ENCODE measurements around the gene IMMP2L. TPM values are rescaled to one million over a fixed set of nuclear protein-coding genes. Genes with fewer than 3 reads are reported as not detected.

The IMMP2L gene
- total RNA-seq, 2 donors from 2014 or later: 7.3 to 7.7 TPM

DNA sequence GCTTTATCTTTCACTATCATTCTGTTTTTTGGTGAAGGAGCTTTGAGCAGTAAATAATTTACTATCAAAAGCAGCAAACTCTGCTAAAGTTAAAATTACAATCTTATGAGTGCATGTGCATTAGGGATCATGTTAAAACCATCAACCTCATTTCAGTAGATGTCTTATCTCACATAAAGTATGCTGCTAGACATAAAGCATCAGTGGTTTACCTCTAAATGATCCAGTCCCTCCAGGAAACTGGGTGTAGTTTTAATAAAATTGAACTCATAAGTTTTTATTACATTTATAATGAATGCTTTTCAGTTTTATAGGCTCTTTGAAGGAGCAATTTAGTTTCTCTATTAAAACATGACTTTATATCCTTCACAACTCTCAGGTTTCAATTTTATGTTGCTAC lies 362.6 kb downstream of the IMMP2L start:
- no peaks in the 10 kb centered on the region for H3K4me1 ChIP-seq
- no peaks in the 10 kb centered on the region for H3K36me3 ChIP-seq
- no peak overlapping the region for H3K27ac ChIP-seq
- TF ChIP-seq, protein P1, sequence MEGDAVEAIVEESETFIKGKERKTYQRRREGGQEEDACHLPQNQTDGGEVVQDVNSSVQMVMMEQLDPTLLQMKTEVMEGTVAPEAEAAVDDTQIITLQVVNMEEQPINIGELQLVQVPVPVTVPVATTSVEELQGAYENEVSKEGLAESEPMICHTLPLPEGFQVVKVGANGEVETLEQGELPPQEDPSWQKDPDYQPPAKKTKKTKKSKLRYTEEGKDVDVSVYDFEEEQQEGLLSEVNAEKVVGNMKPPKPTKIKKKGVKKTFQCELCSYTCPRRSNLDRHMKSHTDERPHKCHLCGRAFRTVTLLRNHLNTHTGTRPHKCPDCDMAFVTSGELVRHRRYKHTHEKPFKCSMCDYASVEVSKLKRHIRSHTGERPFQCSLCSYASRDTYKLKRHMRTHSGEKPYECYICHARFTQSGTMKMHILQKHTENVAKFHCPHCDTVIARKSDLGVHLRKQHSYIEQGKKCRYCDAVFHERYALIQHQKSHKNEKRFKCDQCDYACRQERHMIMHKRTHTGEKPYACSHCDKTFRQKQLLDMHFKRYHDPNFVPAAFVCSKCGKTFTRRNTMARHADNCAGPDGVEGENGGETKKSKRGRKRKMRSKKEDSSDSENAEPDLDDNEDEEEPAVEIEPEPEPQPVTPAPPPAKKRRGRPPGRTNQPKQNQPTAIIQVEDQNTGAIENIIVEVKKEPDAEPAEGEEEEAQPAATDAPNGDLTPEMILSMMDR (IDR thresholded peaks at IDR 0.05): no peak
- no peaks in the 10 kb centered on the region for H3K27me3 ChIP-seq
- H3K9me3 ChIP-seq: no peaks in the 10 kb centered on the region
- H3K4me3 ChIP-seq: no peak overlapping the region
- DNase-seq (ENCODE audit: low spot score): no peak

DNA sequence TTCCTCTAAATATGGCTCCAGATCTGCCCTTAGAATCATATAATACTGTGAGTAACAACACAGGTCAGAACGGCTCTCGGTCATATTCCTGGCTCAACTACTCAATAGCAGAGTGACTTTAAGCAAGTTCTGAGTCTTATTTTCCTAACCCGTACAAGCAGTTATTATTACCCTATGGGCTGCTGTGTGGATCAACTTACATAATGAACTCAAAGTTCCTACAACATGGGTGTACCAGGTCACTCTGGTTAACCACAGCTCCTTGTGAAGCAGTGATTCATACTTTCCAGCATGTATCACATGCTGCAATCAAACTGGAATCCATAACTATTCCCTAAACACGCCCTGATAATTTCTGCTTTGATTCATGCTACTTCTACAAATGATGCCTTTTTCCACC lies 364.0 kb downstream of the IMMP2L start:
- no peak for DNase-seq (ENCODE audit: low spot score)
- Histone ChIP-seq H3K27me3 (no peaks in the 10 kb centered on the region), H3K4me3 (no peak overlapping the region), H3K27ac (no peak overlapping the region), H3K9me3 (no peaks in the 10 kb centered on the region), H3K4me1 (no peaks in the 10 kb centered on the region), H3K36me3 (no peaks in the 10 kb centered on the region)
- TF ChIP-seq, protein P1 (IDR thresholded peaks at IDR 0.05): no peak

DNA sequence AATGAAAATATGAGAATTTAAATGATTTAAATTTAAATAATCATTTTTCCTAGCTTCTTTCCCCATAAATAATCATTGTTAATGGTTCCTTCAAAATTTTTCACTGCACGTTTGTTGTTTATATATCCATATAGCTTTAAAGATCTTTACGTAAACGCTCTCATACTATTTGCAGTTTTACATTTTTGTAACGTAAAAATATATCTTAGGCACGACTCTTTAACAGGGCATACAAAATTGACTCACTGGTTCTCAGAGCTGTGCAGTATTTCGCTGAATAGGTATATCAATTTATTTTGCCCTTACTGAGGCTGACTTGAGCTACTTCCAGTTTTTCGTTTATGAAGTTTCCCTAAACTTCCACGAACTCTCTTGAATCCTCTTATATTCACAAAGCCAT lies 365.6 kb downstream of the IMMP2L start:
- TF ChIP-seq, protein P1 (IDR thresholded peaks at IDR 0.05): no peak
- no peaks in the 10 kb centered on the region for H3K27me3 ChIP-seq
- H3K4me3 ChIP-seq: no peak overlapping the region
- H3K4me1 ChIP-seq: no peaks in the 10 kb centered on the region
- no peak overlapping the region for H3K27ac ChIP-seq
- no peaks in the 10 kb centered on the region for H3K36me3 ChIP-seq
- DNase-seq (ENCODE audit: low spot score): no peak
- H3K9me3 ChIP-seq: no peaks in the 10 kb centered on the region

DNA sequence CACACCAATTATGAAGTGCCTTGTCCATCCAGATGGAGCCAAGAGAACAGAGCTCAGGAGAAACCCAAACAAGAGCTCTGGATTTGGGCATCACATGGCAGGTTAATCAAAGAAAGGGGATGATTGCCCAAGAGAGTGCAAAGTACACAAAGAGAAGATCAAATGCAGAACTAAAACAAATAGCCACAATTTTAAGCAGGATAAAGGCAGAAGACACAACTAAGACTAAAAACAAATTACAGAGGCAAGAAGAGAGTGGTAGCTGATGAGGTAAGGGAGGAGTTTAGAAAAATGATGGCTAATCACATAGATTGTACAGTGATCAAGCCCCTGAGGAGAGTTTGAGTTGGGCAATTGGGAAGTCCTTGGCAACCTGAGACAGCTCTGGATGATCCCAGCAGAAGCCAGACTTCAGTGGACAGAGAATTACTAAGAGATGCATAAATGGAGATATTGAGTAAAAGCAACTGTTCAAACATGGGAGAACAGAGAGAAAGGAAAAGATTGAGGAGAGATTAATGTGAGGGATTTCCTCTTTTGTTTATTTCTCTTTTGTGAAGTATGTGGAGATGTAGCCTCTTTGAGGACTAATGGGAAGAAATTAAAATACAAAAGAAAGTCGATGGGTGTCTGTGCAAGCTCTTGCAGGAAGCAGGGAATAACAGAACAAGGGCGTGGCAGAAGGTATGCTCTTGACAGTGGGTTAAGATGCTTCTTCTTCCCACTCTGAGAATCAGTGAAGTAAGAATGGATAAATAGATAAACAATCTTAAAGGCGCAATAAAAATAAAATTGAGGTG lies 369.5 kb downstream of the IMMP2L start:
- Histone ChIP-seq H3K27me3 (no peaks in the 10 kb centered on the region), H3K27ac (no peak overlapping the region), H3K36me3 (no peaks in the 10 kb centered on the region), H3K4me3 (no peak overlapping the region), H3K4me1 (no peaks in the 10 kb centered on the region), H3K9me3 (no peaks in the 10 kb centered on the region)
- no peak for DNase-seq (ENCODE audit: low spot score)
- TF ChIP-seq, protein P1 (IDR thresholded peaks at IDR 0.05): no peak

DNA sequence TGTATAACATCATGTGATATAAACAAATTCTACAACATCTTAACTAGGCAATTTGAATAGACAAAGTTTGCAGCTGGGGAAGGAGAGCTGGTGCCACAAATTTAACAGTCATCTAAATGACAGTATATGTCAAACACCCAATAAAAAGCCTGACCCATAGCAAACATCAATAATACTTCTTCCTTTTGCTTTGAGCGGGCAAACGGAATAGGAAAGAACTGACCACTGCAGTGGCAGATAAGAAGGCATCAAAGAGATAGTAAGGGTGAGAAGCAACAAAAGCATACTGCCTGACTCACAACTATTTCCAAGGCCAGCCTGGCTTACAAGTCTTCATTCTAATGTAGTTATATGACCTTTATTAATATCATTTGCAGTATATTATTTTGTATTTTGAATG lies 371.5 kb downstream of the IMMP2L start:
- TF ChIP-seq, protein P1 (IDR thresholded peaks at IDR 0.05): no peak
- H3K4me3 ChIP-seq: no peak overlapping the region
- H3K4me1 ChIP-seq: no peaks in the 10 kb centered on the region
- H3K36me3 ChIP-seq: no peaks in the 10 kb centered on the region
- no peak overlapping the region for H3K27ac ChIP-seq
- H3K27me3 ChIP-seq: no peaks in the 10 kb centered on the region
- no peaks in the 10 kb centered on the region for H3K9me3 ChIP-seq
- DNase-seq (ENCODE audit: low spot score): no peak

DNA sequence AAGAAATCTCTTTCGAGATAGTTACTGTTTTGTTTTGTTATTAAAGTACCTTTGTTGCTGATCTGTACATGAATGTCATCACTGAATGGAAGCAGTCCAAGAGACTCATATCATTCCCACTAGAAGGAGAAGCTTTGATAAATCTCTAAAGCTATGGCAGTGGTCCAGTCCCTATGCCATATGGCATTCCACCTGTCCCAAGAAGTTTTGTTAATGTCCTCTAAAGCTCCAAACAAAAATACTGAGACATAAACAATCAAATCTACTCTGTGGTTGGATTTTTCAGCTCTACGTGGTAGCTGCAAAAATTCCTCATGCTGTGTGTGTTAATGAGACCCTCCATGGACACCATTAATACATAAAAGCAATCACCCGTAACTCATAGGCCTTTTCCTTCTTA lies 377.3 kb downstream of the IMMP2L start:
- H3K27me3 ChIP-seq: no peaks in the 10 kb centered on the region
- no peak overlapping the region for H3K27ac ChIP-seq
- no peaks in the 10 kb centered on the region for H3K9me3 ChIP-seq
- no peaks in the 10 kb centered on the region for H3K4me1 ChIP-seq
- no peak overlapping the region for H3K4me3 ChIP-seq
- H3K36me3 ChIP-seq: no peaks in the 10 kb centered on the region
- no peak for DNase-seq (ENCODE audit: low spot score)
- TF ChIP-seq, protein P1 (IDR thresholded peaks at IDR 0.05): no peak

Data from right atrium auricular region (tissue), 2 donors.